Measurements from ENCODE around the gene CANT1. TPM values are rescaled to one million over a fixed set of nuclear protein-coding genes. Genes with fewer than 3 reads are reported as not detected.

CANT1 gene
- total and polyA plus RNA-seq, 9 of the 15 experiments (the other 6 are each of a cell fraction or from before 2014, with no cell fraction given): 2.7 to 66.4 (median 22.5) TPM

DNA sequence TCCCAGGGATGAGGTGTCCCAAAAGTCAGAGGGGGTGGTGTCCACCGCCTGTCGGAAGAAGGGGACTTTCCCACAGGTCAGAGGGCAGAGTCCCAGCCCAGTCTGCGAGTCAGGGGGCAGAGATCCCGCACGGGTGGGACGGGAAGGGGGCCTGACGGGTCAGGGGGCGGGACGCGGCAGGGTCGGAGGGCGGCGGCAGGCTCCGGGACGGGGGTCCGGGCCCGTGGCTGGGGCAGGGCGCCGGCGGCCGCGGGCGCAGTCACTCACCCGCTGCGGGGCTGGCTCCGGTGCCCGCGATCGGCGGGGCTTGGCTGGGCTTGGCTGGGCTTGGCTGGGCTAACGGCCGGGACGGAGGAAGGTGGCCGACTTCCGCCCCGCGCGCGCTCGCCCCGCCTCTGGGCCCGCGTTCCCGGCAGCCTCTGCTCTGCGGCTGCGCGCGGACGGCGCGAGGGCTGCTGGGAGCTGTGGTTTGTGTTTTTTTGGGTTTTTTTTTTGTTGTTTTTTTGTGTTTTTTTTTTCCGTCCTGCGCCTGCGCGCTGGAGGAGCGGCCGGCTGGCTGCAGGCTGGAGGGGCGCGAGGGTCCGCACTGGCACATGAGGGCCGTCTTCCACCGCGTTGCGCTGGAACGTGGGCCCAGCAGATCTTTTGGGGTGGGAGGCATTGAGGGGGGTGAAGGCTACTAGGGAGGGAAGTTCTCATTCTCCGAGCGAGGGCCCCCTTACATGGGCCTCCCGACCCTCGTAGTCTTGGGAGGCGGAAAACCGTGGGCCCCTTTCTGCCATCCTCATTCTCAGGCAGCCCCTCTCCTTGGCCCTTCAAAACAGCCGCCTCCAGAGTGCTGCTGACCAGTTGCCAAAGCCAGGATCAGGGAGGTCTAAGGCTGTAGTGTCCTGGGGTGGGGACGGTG is at the start of gene CANT1 (continued):
- TF ChIP-seq HNRNPL (IDR thresholded peaks at IDR 0.05; ENCODE audit: low read depth, low read length) (no peak), CBX1 (IDR thresholded peaks at IDR 0.05; ENCODE audit: low read depth) (no peak), KDM4B (IDR thresholded peaks at IDR 0.05; ENCODE audit: borderline replicate concordance in 2 of 2, low read depth in 1 of 2) (peak in 1 of 2 experiments; percentile 58; a peak in 1 of 4 replicates), GABPA (tag; conservative IDR thresholded peaks at IDR 0.05; ENCODE audit: low read depth) (peak; percentile 86), ZBTB1 (CRISPR knock-in tag; IDR thresholded peaks at IDR 0.05; ENCODE audit: borderline replicate concordance, low read depth) (no peak), MEF2D (tag; conservative IDR thresholded peaks at IDR 0.05; ENCODE audit: low read depth) (no peak), ZNF133 (CRISPR knock-in tag; IDR thresholded peaks at IDR 0.05) (no peak), HNRNPUL1 (IDR thresholded peaks at IDR 0.05; ENCODE audit: low read length) (no peak), KDM5B (IDR thresholded peaks at IDR 0.05; ENCODE audit: insufficient replicate concordance, low read depth, low read length) (no peak), BRD9 (IDR thresholded peaks at IDR 0.05; ENCODE audit: low read depth, partially characterized antibody) (no peak), SMC3 (conservative IDR thresholded peaks at IDR 0.05; ENCODE audit: insufficient read depth, low read depth, low read length) (no peak), TFAM (CRISPR knock-in tag; conservative IDR thresholded peaks at IDR 0.05) (no peak), NCOA2 (IDR thresholded peaks at IDR 0.05; ENCODE audit: partially characterized antibody in 2 of 2) (no peak), ETV1 (tag; conservative IDR thresholded peaks at IDR 0.05; ENCODE audit: low read depth) (no peak), TEAD4 (IDR thresholded peaks at IDR 0.05; ENCODE audit: low read length) (no peak), TEAD4 (CRISPR knock-in tag; IDR thresholded peaks at IDR 0.05; ENCODE audit: borderline replicate concordance) (no peak), XRCC4 (IDR thresholded peaks at IDR 0.05; ENCODE audit: extremely low read depth, insufficient read depth, insufficient read length) (no peak), DMBX1 (CRISPR knock-in tag; IDR thresholded peaks at IDR 0.05; ENCODE audit: borderline replicate concordance) (no peak), CXXC5 (CRISPR knock-in tag; IDR thresholded peaks at IDR 0.05) (peak; percentile 74), ZNF707 (CRISPR knock-in tag; conservative IDR thresholded peaks at IDR 0.05) (no peak)
- TF ChIP-seq, protein P1, sequence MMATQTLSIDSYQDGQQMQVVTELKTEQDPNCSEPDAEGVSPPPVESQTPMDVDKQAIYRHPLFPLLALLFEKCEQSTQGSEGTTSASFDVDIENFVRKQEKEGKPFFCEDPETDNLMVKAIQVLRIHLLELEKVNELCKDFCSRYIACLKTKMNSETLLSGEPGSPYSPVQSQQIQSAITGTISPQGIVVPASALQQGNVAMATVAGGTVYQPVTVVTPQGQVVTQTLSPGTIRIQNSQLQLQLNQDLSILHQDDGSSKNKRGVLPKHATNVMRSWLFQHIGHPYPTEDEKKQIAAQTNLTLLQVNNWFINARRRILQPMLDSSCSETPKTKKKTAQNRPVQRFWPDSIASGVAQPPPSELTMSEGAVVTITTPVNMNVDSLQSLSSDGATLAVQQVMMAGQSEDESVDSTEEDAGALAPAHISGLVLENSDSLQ (IDR thresholded peaks at IDR 0.05): no peak
- TF ChIP-seq, protein P2, sequence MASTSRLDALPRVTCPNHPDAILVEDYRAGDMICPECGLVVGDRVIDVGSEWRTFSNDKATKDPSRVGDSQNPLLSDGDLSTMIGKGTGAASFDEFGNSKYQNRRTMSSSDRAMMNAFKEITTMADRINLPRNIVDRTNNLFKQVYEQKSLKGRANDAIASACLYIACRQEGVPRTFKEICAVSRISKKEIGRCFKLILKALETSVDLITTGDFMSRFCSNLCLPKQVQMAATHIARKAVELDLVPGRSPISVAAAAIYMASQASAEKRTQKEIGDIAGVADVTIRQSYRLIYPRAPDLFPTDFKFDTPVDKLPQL (IDR thresholded peaks at IDR 0.05; ENCODE audit: extremely low read depth, insufficient read length): no peak
- TF ChIP-seq, protein P3, sequence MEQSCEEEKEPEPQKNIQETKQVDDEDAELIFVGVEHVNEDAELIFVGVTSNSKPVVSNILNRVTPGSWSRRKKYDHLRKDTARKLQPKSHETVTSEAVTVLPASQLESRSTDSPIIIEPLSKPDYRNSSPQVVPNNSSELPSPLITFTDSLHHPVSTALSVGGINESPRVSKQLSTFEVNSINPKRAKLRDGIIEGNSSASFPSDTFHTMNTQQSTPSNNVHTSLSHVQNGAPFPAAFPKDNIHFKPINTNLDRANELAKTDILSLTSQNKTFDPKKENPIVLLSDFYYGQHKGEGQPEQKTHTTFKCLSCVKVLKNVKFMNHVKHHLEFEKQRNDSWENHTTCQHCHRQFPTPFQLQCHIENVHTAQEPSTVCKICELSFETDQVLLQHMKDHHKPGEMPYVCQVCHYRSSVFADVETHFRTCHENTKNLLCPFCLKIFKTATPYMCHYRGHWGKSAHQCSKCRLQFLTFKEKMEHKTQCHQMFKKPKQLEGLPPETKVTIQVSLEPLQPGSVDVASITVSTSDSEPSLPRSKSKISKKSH (CRISPR knock-in tag; IDR thresholded peaks at IDR 0.05): no peak
- TF ChIP-seq, protein P4, sequence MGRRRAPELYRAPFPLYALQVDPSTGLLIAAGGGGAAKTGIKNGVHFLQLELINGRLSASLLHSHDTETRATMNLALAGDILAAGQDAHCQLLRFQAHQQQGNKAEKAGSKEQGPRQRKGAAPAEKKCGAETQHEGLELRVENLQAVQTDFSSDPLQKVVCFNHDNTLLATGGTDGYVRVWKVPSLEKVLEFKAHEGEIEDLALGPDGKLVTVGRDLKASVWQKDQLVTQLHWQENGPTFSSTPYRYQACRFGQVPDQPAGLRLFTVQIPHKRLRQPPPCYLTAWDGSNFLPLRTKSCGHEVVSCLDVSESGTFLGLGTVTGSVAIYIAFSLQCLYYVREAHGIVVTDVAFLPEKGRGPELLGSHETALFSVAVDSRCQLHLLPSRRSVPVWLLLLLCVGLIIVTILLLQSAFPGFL (CRISPR knock-in tag; IDR thresholded peaks at IDR 0.05): no peak
